Subcutaneous adipose tissue (tissue), 4 donors: ENCODE results near the gene CDK5. TPM values are rescaled to one million over a fixed set of nuclear protein-coding genes. Genes with fewer than 3 reads are reported as not detected.

Experiments used
- CTCF ChIP-seq: fragments of 450-650 bp; IDR thresholded peaks from one replicate; pipeline ENCODE4 v1.5.1; 2016; ENCODE audit warnings: low read depth, mild to moderate bottlenecking, control low read depth, antibody characterized with exemption, moderate library complexity
- total RNA-seq, 4 donors: library from RNA; depleted of rRNA; stranded (reverse); fragments of >200 nt; gene quantifications; one replicate each; pipeline ENCODE4 v1.1.0, GENCODE V29; 2016

The CDK5 gene
- total RNA-seq, 4 donors from 2014 or later: 4.1 to 11.0 (median 6.8) TPM

- no peak for TF ChIP-seq CTCF
Observed at GRCh38 chr7:151047976-151048815, 9.5 kb downstream of the CDK5 start, which contains the start of gene ASIC3. TSS of gene ASIC3 (plus strand) at chr7:151048531. CDS start at chr7:151048886, 355 bp downstream.

GRCh38 chr7:151046603-151047573, 10.8 kb downstream of the CDK5 start:
- TF ChIP-seq CTCF: no peak

- TF ChIP-seq CTCF: no peak
Observed at GRCh38 chr7:151045967-151046366, 11.7 kb downstream of the CDK5 start.

- no peak for TF ChIP-seq CTCF
Observed at GRCh38 chr7:151045262-151045661, 12.4 kb downstream of the CDK5 start.

GRCh38 chr7:151043959-151044358, 13.7 kb downstream of the CDK5 start:
- TF ChIP-seq CTCF: no peak

GRCh38 chr7:151040616-151041375, 16.9 kb downstream of the CDK5 start:
- TF ChIP-seq CTCF: no peak
